Neuron (in vitro differentiated cells): Measurements from ENCODE around the gene VWA8.

Experiments
- H2AFZ ChIP-seq: one replicate; pipeline ENCODE4 v1.6.1; 2013; ENCODE audit warnings: low read depth, mild to moderate bottlenecking, inconsistent platforms, low read length, moderate library complexity
- H3K27me3 ChIP-seq: one replicate; pipeline ENCODE4 v1.6.1; 2013; ENCODE audit warnings: low read length; ENCODE audit not compliant: insufficient read depth
- H3K36me3 ChIP-seq: one replicate; pipeline ENCODE4 v1.6.1; 2013; ENCODE audit warnings: low read length; ENCODE audit not compliant: insufficient read depth
- H3K4me1 ChIP-seq: one replicate; pipeline ENCODE4 v1.6.1; 2013; ENCODE audit warnings: low read length; ENCODE audit not compliant: insufficient read depth
- H3K4me3 ChIP-seq: 2 replicates; pipeline ENCODE4 v1.5.1; 2013; ENCODE audit warnings: mild to moderate bottlenecking, low read length, moderate library complexity
- H3K9me3 ChIP-seq: one replicate; pipeline ENCODE4 v1.6.1; 2013; ENCODE audit warnings: low read length

VWA8 gene

GRCh38 chr13:41520660-41521630, 440.0 kb downstream of the VWA8 start:
- Histone ChIP-seq H3K27me3 (no peaks in the 10 kb centered on the region), H3K9me3 (no peaks in the 10 kb centered on the region), H2AFZ (no peak overlapping the region), H3K4me1 (no peaks in the 10 kb centered on the region), H3K36me3 (no peaks in the 10 kb centered on the region), H3K4me3 (no peak overlapping the region)

GRCh38 chr13:41520016-41520659, 440.8 kb downstream of the VWA8 start:
- H2AFZ ChIP-seq: no peak overlapping the region
- H3K36me3 ChIP-seq: no peaks in the 10 kb centered on the region
- H3K4me3 ChIP-seq: no peak overlapping the region
- no peaks in the 10 kb centered on the region for H3K9me3 ChIP-seq
- no peaks in the 10 kb centered on the region for H3K4me1 ChIP-seq
- no peaks in the 10 kb centered on the region for H3K27me3 ChIP-seq
